Measurements from ENCODE around the gene CACNA2D4. TPM values are rescaled to one million over a fixed set of nuclear protein-coding genes. Genes with fewer than 3 reads are reported as not detected.

Gene CACNA2D4
- polyA plus RNA-seq, 3 donors, result 17.8 to 87.7 (median 22.1) TPM

GRCh38 chr12:1934831-1935230 lies 16.4 kb upstream of the CACNA2D4 start:
- no peak overlapping the region for H3K9ac ChIP-seq (ENCODE audit: insufficient read depth, low read length, poor library complexity, severe bottlenecking)
- Mint-ChIP-seq H3K27me3 (ENCODE audit: low read depth in 3 of 3) (peaks cover 0 to 6% (median 4%) of the 10 kb centered on the region in 3 donors), H3K9me3 (no peaks in the 10 kb centered on the region), H3K27ac (no peak overlapping the region), H3K4me1 (peaks cover 22% of the 10 kb centered on the region), H3K4me3 (no peak overlapping the region), H3K36me3 (peaks cover 9 to 11% of the 10 kb centered on the region in 2 donors)
- no peak overlapping the region for H2AFZ ChIP-seq (ENCODE audit: insufficient read depth, low read depth, low read length, poor library complexity, severe bottlenecking)
- no peaks in the 10 kb centered on the region for H4K20me1 ChIP-seq (ENCODE audit: insufficient read depth, low read length)
- 86% methylated on average over 11 of the region's 12 CpGs for WGBS (ENCODE audit: insufficient coverage)
- no peak overlapping the region for H3K4me3 ChIP-seq (replicated peaks in 1 of 3; ENCODE audit: low read depth in 2 of 3, low read length in 3 of 3)
- no peak for TF ChIP-seq CTCF (IDR thresholded peaks at IDR 0.05)
- H3K4me1 ChIP-seq (ENCODE audit: control insufficient read depth in 1 of 2, insufficient read depth in 2 of 2, low read length in 2 of 2), result peaks cover 11 to 21% of the 10 kb centered on the region in 2 donors
- H3K79me2 ChIP-seq (ENCODE audit: insufficient read depth, low read length), result no peaks in the 10 kb centered on the region
- H3K27ac ChIP-seq (ENCODE audit: low read depth in 1 of 2, low read length in 2 of 2), result no peak overlapping the region
- H3K27me3 ChIP-seq (ENCODE audit: control insufficient read depth in 2 of 2, insufficient read depth in 2 of 2, low read length in 2 of 2), result no peaks in the 10 kb centered on the region
- intact Hi-C loops (cut with micrococcal nuclease), result loop anchor here in 1 of 2 donors (5.0 kb wide), 1 partner anchor 283 kb away; no protein-coding TSS in a partner anchor
- H3K9me3 ChIP-seq (replicated peaks in 1 of 2; ENCODE audit: control insufficient read depth in 1 of 2, insufficient read depth in 1 of 2, low read length in 2 of 2), result no peaks in the 10 kb centered on the region
- H3K36me3 ChIP-seq (replicated peaks in 1 of 2; ENCODE audit: control insufficient read depth in 1 of 2, insufficient read depth in 2 of 2, low read length in 2 of 2), result peaks cover 0 to 20% of the 10 kb centered on the region in 2 donors
- no peak for DNase-seq
- no peak overlapping the region for H3K4me2 ChIP-seq (replicated peaks; ENCODE audit: extremely low read depth, low read length, poor library complexity, severe bottlenecking)

GRCh38 chr12:1934068-1934467 lies 15.6 kb upstream of the CACNA2D4 start:
- Histone ChIP-seq H3K36me3 (replicated peaks in 1 of 2; ENCODE audit: control insufficient read depth in 1 of 2, insufficient read depth in 2 of 2, low read length in 2 of 2) (peaks cover 0 to 20% of the 10 kb centered on the region in 2 donors), H3K4me2 (replicated peaks; ENCODE audit: extremely low read depth, low read length, poor library complexity, severe bottlenecking) (no peak overlapping the region), H3K9me3 (replicated peaks in 1 of 2; ENCODE audit: control insufficient read depth in 1 of 2, insufficient read depth in 1 of 2, low read length in 2 of 2) (no peaks in the 10 kb centered on the region), H3K9ac (ENCODE audit: insufficient read depth, low read length, poor library complexity, severe bottlenecking) (no peak overlapping the region), H3K27ac (ENCODE audit: low read depth in 1 of 2, low read length in 2 of 2) (no peak overlapping the region), H3K4me3 (replicated peaks in 1 of 3; ENCODE audit: low read depth in 2 of 3, low read length in 3 of 3) (no peak overlapping the region), H4K20me1 (ENCODE audit: insufficient read depth, low read length) (no peaks in the 10 kb centered on the region), H3K4me1 (ENCODE audit: control insufficient read depth in 1 of 2, insufficient read depth in 2 of 2, low read length in 2 of 2) (peaks cover 14 to 25% of the 10 kb centered on the region in 2 donors), H3K27me3 (ENCODE audit: control insufficient read depth in 2 of 2, insufficient read depth in 2 of 2, low read length in 2 of 2) (no peaks in the 10 kb centered on the region), H2AFZ (ENCODE audit: insufficient read depth, low read depth, low read length, poor library complexity, severe bottlenecking) (no peak overlapping the region), H3K79me2 (ENCODE audit: insufficient read depth, low read length) (no peaks in the 10 kb centered on the region)
- peaks cover 26% of the 10 kb centered on the region for H3K4me1 Mint-ChIP-seq
- peaks cover 9 to 11% of the 10 kb centered on the region in 2 donors for H3K36me3 Mint-ChIP-seq
- H3K27me3 Mint-ChIP-seq (ENCODE audit: low read depth in 3 of 3), result peaks cover 0 to 6% (median 4%) of the 10 kb centered on the region in 3 donors
- peaks cover 0 to 3% (median 0%) of the 10 kb centered on the region in 7 donors for H3K9me3 Mint-ChIP-seq
- 88% methylated on average over 5 of the region's 5 CpGs for WGBS (ENCODE audit: insufficient coverage)
- H3K27ac Mint-ChIP-seq, result peak overlapping the region in 1 of 7 donors; percentile 47
- intact Hi-C loops (cut with micrococcal nuclease), result no loop called here
- no peak for DNase-seq
- H3K4me3 Mint-ChIP-seq, result no peak overlapping the region
- no peak for TF ChIP-seq CTCF (IDR thresholded peaks at IDR 0.05)
